HG03066 (cell line): ENCODE measurements around the gene MEIS3.
"Not testable (repeated sequence)": the region's sequence is repeated elsewhere in the genome, so short reads cannot be mapped to it uniquely, and the experiment has no call there.

Experiments used
- ATAC-seq: cut with Tn5 transposase; IDR thresholded peaks from one replicate; pipeline ENCODE4 v1.9.1; 2021; ENCODE audit warnings: low read depth; ENCODE audit not compliant: unreplicated experiment

MEIS3 gene

DNA sequence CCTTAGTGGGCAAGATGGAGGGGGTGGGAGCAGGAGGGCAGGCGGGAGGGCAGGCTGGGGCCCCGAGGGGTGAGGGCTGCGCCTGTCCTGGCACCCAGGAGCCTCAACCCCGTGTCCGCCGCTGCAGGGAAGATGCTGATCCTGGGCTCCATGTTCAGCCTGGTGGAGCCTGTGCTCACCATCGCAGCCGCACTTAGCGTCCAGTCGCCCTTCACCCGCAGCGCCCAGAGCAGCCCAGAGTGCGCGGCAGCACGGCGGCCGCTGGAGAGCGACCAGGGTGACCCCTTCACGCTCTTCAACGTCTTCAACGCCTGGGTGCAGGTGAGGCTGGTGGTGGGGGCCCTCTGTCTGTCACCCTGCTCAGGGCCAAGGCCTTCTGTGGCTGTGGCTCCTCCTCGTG, 46.7 kb downstream of the MEIS3 start:
- no peak for ATAC-seq

DNA sequence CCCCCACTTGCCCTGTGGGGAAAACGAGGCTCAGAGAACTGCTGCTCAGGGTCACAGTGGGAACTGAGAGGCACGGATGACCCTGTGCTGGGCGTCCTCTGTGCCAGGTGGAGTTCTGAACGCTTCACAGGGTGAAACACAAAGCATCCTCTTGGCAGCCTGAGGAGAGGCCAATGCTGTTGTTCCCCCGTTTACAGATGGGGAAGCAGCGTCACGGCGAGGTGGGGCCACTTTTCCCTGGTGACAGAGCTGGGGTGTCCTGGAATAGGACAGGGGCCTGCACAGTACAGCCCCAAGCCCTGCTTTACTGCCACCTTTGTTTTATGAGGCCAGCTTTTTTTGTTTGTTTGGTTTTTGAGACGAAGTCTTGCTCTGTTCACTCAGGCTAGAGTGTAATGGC, 48.1 kb downstream of the MEIS3 start:
- ATAC-seq = no peak

GRCh38 chr19:47370045-47370611, 49.2 kb downstream of the MEIS3 start:
- no peak for ATAC-seq

GRCh38 chr19:47365455-47365854, 53.9 kb downstream of the MEIS3 start:
- not testable (repeated sequence) for ATAC-seq

DNA sequence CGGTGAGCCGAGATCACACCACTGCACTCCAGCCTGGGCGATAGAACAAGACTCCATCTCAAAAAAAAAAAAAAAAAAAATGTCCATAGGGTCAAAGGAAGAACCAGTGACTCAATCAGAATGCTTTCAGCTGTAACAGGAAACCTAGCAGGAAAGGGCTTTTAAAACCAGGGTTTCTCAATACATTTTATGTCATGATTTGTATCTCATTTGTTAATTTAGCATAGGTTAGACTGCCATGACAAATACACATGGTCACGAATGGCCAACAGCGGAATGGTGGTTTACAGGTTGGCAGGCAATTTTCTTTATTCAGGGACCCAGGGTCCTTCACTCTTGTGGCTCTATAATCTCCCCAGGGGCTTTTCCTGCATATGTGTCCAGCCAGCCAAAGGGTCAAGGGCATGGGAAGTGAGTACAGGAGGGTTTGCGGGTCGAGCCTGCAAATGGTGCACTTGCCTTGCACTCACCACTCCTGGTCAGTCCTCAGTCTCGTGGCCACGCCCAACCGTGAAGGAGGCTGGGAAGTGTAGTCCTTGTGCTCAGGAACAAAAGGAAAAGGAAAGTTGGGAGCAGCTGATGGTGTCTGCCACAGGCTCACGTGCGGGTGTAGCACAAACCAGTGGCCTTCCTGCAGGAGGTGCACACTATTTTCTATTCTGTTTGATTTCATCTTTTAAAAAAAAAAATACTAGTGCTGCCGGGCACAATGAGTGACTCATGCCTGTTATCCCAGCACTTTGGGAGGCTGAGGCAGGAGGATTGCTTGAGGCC, 55.4 kb downstream of the MEIS3 start:
- no peak for ATAC-seq

- ATAC-seq = no peak
These were observed 57.0 kb downstream of the MEIS3 start for GRCh38 chr19:47362321-47362720.

GRCh38 chr19:47358936-47359335, 60.4 kb downstream of the MEIS3 start:
- no peak for ATAC-seq

GRCh38 chr19:47357788-47358680, 61.3 kb downstream of the MEIS3 start:
- no peak for ATAC-seq

DNA sequence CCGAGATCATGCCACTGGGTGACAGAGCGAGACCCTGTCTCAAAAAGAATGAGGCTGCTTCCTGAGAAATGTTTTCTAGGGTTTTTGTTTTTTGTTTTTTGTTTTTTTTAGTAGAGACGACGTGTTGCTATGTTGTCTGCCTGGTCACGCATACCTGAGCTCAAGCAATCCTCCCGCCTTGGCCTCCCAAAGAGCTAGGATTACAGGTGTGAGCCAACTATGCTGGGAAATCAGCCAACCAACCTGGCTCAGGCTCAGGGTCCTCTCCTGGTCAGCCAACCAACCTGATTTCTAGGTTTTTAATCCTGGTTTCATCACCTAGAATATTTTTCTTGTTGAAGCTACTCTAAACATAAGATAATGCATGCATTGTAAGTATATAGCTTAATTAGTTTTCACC, 62.4 kb downstream of the MEIS3 start:
- ATAC-seq = no peak

- ATAC-seq = no peak
These were observed 66.0 kb downstream of the MEIS3 start for GRCh38 chr19:47353307-47353712.
